Lower leg skin (tissue), 4 donors: ENCODE data around the gene DAB1. TPM values are rescaled to one million over a fixed set of nuclear protein-coding genes. Genes with fewer than 3 reads are reported as not detected.

ENCODE experiments used
- DNase-seq, 2 donors: peaks; one replicate each; pipeline ENCODE4 v3.0.0-alpha.2; 2019; ENCODE audit warnings: low spot score in 2 of 2
- H3K4me3 ChIP-seq: fragments of 200-600 bp; sonication (generic); 2 replicates; pipeline ENCODE4 v1.5.1; 2017; ENCODE audit warnings: mild to moderate bottlenecking, low read depth; ENCODE audit not compliant: poor library complexity, severe bottlenecking
- CTCF ChIP-seq, 3 donors: fragments of 450-650 bp; IDR thresholded peaks; one replicate each; pipeline ENCODE4 v1.5.1; 2016; ENCODE audit warnings: antibody characterized with exemption in 3 of 3, mild to moderate bottlenecking in 3 of 3, moderate library complexity in 2 of 3
- POLR2A ChIP-seq, 2 donors: fragments of 450-650 bp; IDR thresholded peaks; one replicate each; pipeline ENCODE4 v1.6.1; 2016 to 2017; ENCODE audit warnings: antibody characterized with exemption in 2 of 2, mild to moderate bottlenecking in 1 of 2, moderate library complexity in 1 of 2
- WGBS, 2 donors: methylation state at CpG; one replicate each; pipeline ENCODE4 v1.1.5; 2018; 5-methylcytosine and 5-hydroxymethylcytosine counted together
- intact Hi-C: fragments of 100-400 bp; cut with DNase I; formaldehyde crosslinking; loops from one replicate; pipeline ENCODE4 v1.15.0; 2023; ENCODE audit warnings: low total_unique reads
- total RNA-seq, 4 donors: library from RNA; depleted of rRNA; stranded (reverse); fragments of >200 nt; gene quantifications; one replicate each; pipeline ENCODE4 v1.1.0, GENCODE V29; 2016

The DAB1 gene
- total RNA-seq, 4 donors from 2014 or later: 0.58 TPM; not detected in 3

DNA sequence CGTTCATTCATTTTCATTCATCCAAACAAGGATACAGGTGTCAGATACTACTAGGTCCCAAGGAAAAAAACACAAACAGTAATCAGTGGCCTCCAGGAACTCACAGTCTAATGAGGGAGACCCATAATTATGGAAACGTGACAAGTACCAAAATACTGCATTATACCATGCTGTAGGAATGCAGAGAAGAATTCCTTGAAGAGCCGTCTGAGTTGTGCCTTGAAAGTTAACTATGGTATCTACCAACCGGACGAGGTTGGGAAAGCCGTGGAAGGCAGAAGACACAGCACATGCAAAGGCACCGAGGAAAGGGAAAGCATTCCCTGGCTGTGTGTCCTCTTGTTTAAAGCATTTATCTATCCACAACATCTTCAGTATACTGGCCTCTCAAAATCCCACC is 206.0 kb downstream of the DAB1 start:
- WGBS, 2 donors: 79 to 84% methylated on average over 7 of the region's 7 CpGs
- H3K4me3 ChIP-seq: no peak overlapping the region
- TF ChIP-seq CTCF (IDR thresholded peaks at IDR 0.05): no peak
- no peak for TF ChIP-seq POLR2A (IDR thresholded peaks at IDR 0.05)
- intact Hi-C loops: no loop called here
- no peak for DNase-seq

- H3K4me3 ChIP-seq: no peak overlapping the region
- WGBS, 2 donors: 71 to 79% methylated on average over 5 of the region's 5 CpGs
- TF ChIP-seq CTCF (IDR thresholded peaks at IDR 0.05): no peak
- TF ChIP-seq POLR2A (IDR thresholded peaks at IDR 0.05): no peak
- no peak for DNase-seq
- intact Hi-C loops: no loop called here
Measured at GRCh38 chr1:57214951-57215575, 208.8 kb downstream of the DAB1 start.

DNA sequence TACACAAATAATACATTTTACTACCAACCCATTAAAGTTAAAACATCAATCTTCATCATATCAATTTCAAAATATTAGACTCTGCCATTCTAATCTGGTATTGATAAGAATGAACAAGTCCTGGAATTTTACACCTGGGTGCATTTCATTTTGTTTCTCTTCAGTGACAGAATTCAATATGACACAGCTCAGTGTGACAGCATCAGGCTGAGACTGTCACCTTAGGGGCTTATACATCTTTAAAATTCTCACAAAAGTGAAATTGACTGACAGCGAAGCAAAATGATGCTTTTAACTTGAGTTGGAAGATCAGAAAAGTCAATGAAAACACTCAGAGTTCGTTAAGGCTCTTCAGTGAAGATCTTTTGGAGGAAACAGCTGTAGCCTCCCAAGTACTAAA is 213.0 kb downstream of the DAB1 start:
- intact Hi-C loops: no loop called here
- WGBS, 2 donors: 66 to 75% methylated on average over 2 of the region's 2 CpGs
- no peak overlapping the region for H3K4me3 ChIP-seq
- TF ChIP-seq CTCF (IDR thresholded peaks at IDR 0.05) (no peak), POLR2A (IDR thresholded peaks at IDR 0.05) (no peak)
- DNase-seq: no peak

- 91 to 96% methylated on average over 1 of the region's 1 CpG for WGBS, 2 donors
Measured at GRCh38 chr1:57209495-57209894, 214.4 kb downstream of the DAB1 start.

GRCh38 chr1:57208741-57209302 is 215.0 kb downstream of the DAB1 start:
- intact Hi-C loops: no loop called here
- WGBS, 2 donors: 81 to 87% methylated on average over 1 of the region's 1 CpG
- TF ChIP-seq POLR2A (IDR thresholded peaks at IDR 0.05): no peak
- no peak for TF ChIP-seq CTCF (IDR thresholded peaks at IDR 0.05)
- DNase-seq: no peak
- H3K4me3 ChIP-seq: no peak overlapping the region

More at GRCh38 chr1:57209495-57209894, 214.4 kb downstream of the DAB1 start:
- intact Hi-C loops: no loop called here
- no peak for DNase-seq
- TF ChIP-seq POLR2A (IDR thresholded peaks at IDR 0.05): no peak
- no peak for TF ChIP-seq CTCF (IDR thresholded peaks at IDR 0.05)
- H3K4me3 ChIP-seq: no peak overlapping the region

- H3K4me3 ChIP-seq: no peak overlapping the region
- intact Hi-C loops: no loop called here
- no peak for TF ChIP-seq POLR2A (IDR thresholded peaks at IDR 0.05)
- TF ChIP-seq CTCF (IDR thresholded peaks at IDR 0.05): no peak
- DNase-seq: no peak
Measured at GRCh38 chr1:57206038-57206437, 217.8 kb downstream of the DAB1 start.
